Measurements from ENCODE around the gene MARK3.

Gene MARK3

DNA sequence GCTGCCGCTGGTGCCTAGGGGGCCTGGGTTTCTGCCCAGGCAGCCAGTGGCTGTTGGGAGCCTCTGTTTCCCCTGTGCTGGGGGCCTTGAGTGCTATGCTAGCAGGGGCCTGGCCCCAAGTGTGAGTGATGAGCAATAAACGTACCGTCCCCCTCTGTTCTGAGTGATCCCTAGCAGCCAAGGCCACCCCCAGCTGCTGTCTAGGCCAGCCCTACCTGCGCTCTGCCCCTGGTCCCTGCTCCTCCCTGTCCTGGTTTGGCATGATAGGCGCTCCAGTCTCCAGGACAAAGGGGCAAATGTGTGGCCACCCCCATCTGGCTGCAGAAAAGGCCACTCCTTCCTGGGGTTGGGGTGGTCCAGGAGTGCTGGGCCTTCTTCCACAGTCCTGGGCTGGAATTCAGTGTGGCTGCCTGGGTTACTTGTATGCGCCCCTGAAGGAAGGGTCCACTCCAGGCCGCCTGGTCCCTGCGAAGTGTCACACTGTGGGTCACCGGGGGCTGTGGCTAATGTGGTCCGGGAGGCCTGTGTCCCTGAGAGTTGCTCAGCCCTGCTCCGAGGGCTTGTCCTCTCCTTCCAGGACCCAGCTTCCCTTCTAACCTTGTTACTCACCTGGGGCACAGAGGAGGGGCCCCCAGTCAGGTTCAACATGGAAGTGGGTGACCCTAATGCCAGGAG is 150.8 kb downstream of the MARK3 start:
- H3K4me3 ChIP-seq (replicated peaks; ENCODE audit: low read depth, low read length), result no peak overlapping the region
- no peak for DNase-seq (ENCODE audit: low read depth)
- TF ChIP-seq, protein P1, sequence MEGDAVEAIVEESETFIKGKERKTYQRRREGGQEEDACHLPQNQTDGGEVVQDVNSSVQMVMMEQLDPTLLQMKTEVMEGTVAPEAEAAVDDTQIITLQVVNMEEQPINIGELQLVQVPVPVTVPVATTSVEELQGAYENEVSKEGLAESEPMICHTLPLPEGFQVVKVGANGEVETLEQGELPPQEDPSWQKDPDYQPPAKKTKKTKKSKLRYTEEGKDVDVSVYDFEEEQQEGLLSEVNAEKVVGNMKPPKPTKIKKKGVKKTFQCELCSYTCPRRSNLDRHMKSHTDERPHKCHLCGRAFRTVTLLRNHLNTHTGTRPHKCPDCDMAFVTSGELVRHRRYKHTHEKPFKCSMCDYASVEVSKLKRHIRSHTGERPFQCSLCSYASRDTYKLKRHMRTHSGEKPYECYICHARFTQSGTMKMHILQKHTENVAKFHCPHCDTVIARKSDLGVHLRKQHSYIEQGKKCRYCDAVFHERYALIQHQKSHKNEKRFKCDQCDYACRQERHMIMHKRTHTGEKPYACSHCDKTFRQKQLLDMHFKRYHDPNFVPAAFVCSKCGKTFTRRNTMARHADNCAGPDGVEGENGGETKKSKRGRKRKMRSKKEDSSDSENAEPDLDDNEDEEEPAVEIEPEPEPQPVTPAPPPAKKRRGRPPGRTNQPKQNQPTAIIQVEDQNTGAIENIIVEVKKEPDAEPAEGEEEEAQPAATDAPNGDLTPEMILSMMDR (IDR thresholded peaks at IDR 0.05; ENCODE audit: low read length, missing control alignments), result no peak

DNA sequence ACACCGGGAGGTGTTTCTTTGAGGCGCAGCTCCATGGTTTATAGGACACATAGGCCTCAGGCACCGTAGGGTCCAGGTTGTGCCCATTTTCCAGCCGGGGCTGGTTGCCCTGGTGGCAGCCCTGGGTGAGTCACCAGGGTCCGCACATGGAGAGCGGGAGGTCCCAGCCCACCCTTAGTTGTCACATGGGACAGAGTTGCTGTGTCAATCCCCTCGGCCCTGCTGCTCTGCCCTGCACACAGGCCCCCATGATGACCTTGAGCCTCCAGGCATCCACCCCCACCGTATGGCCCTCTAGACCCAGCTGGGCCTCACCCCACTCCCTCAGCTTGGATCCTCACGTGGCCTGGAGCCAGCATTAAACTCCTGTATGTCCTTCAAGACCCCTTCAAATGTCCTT is 151.5 kb downstream of the MARK3 start:
- TF ChIP-seq, protein P1 (IDR thresholded peaks at IDR 0.05; ENCODE audit: low read length, missing control alignments), result no peak
- no peak overlapping the region for H3K4me3 ChIP-seq (replicated peaks; ENCODE audit: low read depth, low read length)
- no peak for DNase-seq (ENCODE audit: low read depth)

DNA sequence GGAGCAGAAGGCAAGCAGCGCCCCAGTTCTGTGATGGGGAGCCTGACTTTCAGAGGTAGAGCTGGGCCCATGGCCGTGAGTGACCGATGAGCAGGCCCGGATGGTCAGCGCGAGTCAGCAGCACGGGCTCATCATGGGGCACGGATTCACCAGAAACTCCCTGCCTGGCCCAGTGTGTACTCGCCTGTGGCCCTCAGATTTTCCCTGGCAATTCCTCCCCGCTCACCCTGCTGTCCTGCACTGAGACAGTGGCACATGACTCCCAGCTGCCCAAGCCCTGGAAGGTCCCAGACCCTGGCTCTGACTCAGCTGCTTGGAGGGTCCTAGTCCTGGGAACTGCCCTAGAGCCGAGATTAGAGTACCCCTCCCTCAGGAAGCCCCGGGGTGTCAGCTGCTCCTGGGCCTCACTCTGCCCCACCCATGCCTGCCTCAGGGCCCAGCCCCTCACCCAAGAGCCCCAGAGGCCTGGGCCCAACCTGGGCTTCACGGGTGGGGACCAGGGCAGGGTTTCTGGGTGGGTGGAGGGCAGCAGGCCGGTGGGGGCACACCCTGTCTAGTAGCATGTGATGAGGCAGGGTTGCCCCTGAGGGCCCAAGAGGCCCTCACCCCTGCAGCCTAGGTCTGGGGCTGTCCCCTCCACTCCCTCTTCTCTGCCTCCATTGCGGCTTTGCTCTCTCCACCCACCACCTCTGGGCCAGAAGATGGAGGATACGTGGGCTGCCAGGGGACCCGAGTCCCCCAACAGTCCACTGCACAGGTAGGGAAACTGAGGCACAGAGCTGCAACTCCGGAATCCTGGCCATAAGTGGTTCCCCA is 152.2 kb downstream of the MARK3 start:
- no peak overlapping the region for H3K4me3 ChIP-seq (replicated peaks; ENCODE audit: low read depth, low read length)
- TF ChIP-seq, protein P1 (IDR thresholded peaks at IDR 0.05; ENCODE audit: low read length, missing control alignments), result no peak
- DNase-seq (ENCODE audit: low read depth), result no peak

DNA sequence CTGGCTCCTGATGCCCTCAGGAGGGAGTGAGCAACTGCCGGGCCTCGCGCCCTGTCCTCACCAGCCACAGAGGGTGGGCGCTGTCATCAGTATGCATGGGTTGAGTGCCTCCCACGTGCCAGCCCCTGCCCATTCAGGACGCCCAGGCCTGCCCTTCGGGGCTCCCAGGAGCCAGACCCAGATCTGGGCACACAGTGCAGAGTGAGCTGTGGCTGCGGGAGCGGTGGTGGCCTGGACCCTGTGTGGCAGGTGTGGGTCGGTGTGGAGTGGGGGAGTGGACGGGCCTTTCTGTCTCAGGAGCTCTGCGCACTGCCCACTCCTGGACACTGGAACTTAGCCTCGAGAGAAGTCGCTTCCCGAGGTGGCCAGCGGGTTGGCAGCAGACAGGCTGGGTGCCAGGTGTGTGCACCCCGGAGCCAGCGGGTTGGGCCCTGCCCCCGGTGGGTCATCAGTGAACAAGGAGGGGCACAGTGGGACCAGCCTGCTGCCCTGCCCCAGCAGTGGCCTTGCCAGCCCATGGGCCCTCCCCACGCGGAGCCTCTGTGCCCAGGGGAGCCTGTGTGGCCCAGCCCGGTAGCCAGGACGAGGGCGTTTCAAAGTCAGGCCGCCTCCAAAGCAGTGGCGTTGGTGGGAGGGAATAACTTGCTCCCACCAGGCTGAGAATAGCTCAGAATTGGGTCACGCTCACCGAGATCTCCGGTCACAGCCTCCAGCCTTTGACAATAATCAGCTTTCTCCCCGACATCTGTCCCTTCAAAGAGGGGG is 153.3 kb downstream of the MARK3 start:
- no peak for DNase-seq (ENCODE audit: low read depth)
- no peak overlapping the region for H3K4me3 ChIP-seq (replicated peaks; ENCODE audit: low read depth, low read length)
- TF ChIP-seq, protein P1 (IDR thresholded peaks at IDR 0.05; ENCODE audit: low read length, missing control alignments), result no peak

DNA sequence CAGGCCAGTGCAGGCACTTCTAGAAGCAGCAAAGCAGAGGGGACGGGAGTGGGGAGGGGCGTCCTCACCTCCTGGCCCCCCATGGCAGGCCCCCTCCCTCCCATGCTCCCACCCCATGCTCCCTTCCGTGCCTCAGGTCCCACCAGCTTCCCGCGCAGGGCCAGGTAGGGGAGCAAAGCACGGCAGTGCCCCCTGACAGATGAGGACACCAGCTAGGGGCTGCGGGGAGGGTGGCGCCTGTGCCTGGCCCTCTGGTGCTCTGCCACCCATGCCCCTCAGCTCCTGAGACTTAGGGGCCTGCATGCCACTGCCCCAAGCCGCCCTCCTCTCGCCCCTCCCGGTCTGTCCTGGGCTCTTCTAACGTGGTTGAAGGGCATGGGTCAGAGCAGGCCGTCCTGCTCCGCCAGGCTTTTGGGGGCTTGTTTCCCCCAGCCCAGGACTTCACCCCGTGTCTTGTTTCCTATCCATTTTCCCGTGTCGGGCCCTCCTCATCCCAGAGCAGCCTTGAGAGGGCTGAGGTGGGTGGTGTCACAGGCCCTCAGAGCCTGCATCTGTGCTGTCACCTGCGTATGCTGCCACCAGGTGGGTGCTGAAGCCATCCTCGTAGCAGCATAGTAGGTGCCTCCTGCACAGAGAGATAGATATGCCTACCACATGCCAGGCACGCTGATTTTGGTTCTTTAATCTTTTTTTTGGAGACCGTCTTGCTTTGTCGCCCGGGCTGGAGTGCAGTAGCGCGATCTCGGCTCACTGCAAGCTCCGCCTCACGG is 154.0 kb downstream of the MARK3 start:
- no peak overlapping the region for H3K4me3 ChIP-seq (replicated peaks; ENCODE audit: low read depth, low read length)
- DNase-seq (ENCODE audit: low read depth), result no peak
- TF ChIP-seq, protein P1 (IDR thresholded peaks at IDR 0.05; ENCODE audit: low read length, missing control alignments), result no peak
